H1 (cell line): Measurements from ENCODE around the gene CTU1. TPM values are rescaled to one million over a fixed set of nuclear protein-coding genes. Genes with fewer than 3 reads are reported as not detected.
A peak's percentile ranks its signal among the peaks of the same experiment; 100 is the strongest.

ENCODE experiments used
- CTCF ChIA-PET: fragments of 300-600 bp; sonication (Branson Sonifier 250); formaldehyde crosslinking; loops from one replicate; lab custom pipeline; 2021; ENCODE audit not compliant: partially characterized antibody; lab: Charles Lee
- POLR2A ChIA-PET: fragments of 300-600 bp; sonication (Branson Sonifier 250); formaldehyde crosslinking; loops from one replicate; lab custom pipeline; 2021; ENCODE audit warnings: inconsistent platforms; ENCODE audit not compliant: partially characterized antibody; lab: Charles Lee
- DNase-seq, 2 experiments: peaks; one replicate each; pipeline versions ENCODE4 v3.0.0 to v3.0.0-alpha.2; 2010 to 2022; ENCODE audit warnings: low spot score in 2 of 2, low read depth in 1 of 2, mixed read lengths in 1 of 2
- FAIRE-seq: peaks from 2 replicates; lab custom pipeline; 2011; peaks lifted over from hg19 to GRCh38; lab: Jason Lieb, UNC
- H2AFZ ChIP-seq: 2 replicates; pipeline ENCODE4 v1.8.1; 2012; ENCODE audit warnings: low read length, inconsistent platforms
- H2AK5ac ChIP-seq: 2 replicates; pipeline ENCODE4 v1.6.1; 2013; ENCODE audit warnings: low read depth, low read length
- H2BK120ac ChIP-seq: replicated peaks from 2 replicates; pipeline ENCODE3; 2013; ENCODE audit warnings: low read depth, low read length, inconsistent platforms
- H2BK12ac ChIP-seq: 2 replicates; pipeline ENCODE4 v1.6.1; 2013; ENCODE audit warnings: low read depth, low read length
- H2BK15ac ChIP-seq: 2 replicates; pipeline ENCODE4 v1.6.1; 2013; ENCODE audit warnings: low read length
- H2BK20ac ChIP-seq: 2 replicates; pipeline ENCODE4 v1.6.1; 2013; ENCODE audit warnings: low read length
- H2BK5ac ChIP-seq: 2 replicates; pipeline ENCODE4 v1.6.1; 2013; ENCODE audit warnings: low read depth, low read length
- H3K14ac ChIP-seq: 2 replicates; pipeline ENCODE4 v1.6.1; 2013; ENCODE audit warnings: inconsistent platforms; ENCODE audit not compliant: insufficient read length
- H3K18ac ChIP-seq: 2 replicates; pipeline ENCODE4 v1.6.1; 2013; ENCODE audit warnings: low read length; ENCODE audit errors: extremely low read depth
- H3K23ac ChIP-seq: 2 replicates; pipeline ENCODE4 v1.6.1; 2013; ENCODE audit warnings: inconsistent platforms; ENCODE audit not compliant: insufficient read length
- H3K23me2 ChIP-seq: 2 replicates; pipeline ENCODE4 v1.6.1; 2013; ENCODE audit warnings: low read depth, low read length
- H3K27ac ChIP-seq: 2 replicates; pipeline ENCODE4 v1.6.1; 2011; ENCODE audit warnings: low read depth, low read length, inconsistent platforms
- H3K27me3 ChIP-seq, 4 experiments: replicated peaks in 1 of 4; 1 replicate in 1 of 4; 2 replicates in 3 of 4; pipeline versions ENCODE4 v1.6.1 to v1.8.1; 2011 to 2013; ENCODE audit warnings: low read length in 3 of 4, mild to moderate bottlenecking in 3 of 4, inconsistent platforms in 2 of 4, mixed read lengths in 2 of 4, moderate library complexity in 1 of 4; ENCODE audit not compliant: control insufficient read depth in 3 of 4, insufficient read depth in 3 of 4; ENCODE audit errors: extremely low read depth in 1 of 4
- H3K36me3 ChIP-seq, 4 experiments: 2 replicates each; pipeline versions ENCODE4 v1.6.1 to v1.8.1; 2011 to 2013; ENCODE audit warnings: mild to moderate bottlenecking in 4 of 4, low read length in 3 of 4, moderate library complexity in 2 of 4, control low read depth in 1 of 4, inconsistent platforms in 1 of 4; ENCODE audit not compliant: insufficient read depth in 4 of 4, control insufficient read depth in 2 of 4
- H3K4ac ChIP-seq: replicated peaks from 2 replicates; pipeline ENCODE3; 2013; ENCODE audit warnings: low read length, low read depth, mixed read lengths, inconsistent platforms; ENCODE audit not compliant: insufficient read length
- H3K4me1 ChIP-seq, 4 experiments: replicated peaks in 1 of 4; 1 replicate in 1 of 4; 2 replicates in 3 of 4; pipeline versions ENCODE4 v1.6.1 to v1.8.1; 2011 to 2013; ENCODE audit warnings: low read length in 3 of 4, inconsistent platforms in 2 of 4, mixed read lengths in 1 of 4; ENCODE audit not compliant: insufficient read depth in 4 of 4, control insufficient read depth in 3 of 4
- H3K4me2 ChIP-seq, 2 experiments: 2 replicates each; pipeline versions ENCODE4 v1.6.1 to v1.8.1; 2011 to 2013; ENCODE audit warnings: low read depth in 2 of 2, low read length in 2 of 2, control low read depth in 1 of 2, inconsistent platforms in 1 of 2, mild to moderate bottlenecking in 1 of 2; ENCODE audit not compliant: insufficient read depth in 1 of 2
- H3K4me3 ChIP-seq, 4 experiments: fragments of 200-600, 300-600 bp in 1 of 4; sonication (generic), shearing (Covaris generic), sonication (Bioruptor Twin) in 1 of 4; 2 replicates each; pipeline versions ENCODE4 v1.5.1 to v1.8.1; 2011 to 2016; ENCODE audit warnings: low read length in 4 of 4, low read depth in 3 of 4, control low read depth in 2 of 4, inconsistent platforms in 2 of 4, mild to moderate bottlenecking in 2 of 4, mixed read lengths in 1 of 4, moderate library complexity in 1 of 4; ENCODE audit not compliant: insufficient read depth in 2 of 4; ENCODE audit errors: extremely low read depth in 1 of 4
- H3K56ac ChIP-seq: replicated peaks from 2 replicates; pipeline ENCODE3; 2013; ENCODE audit warnings: low read depth, mild to moderate bottlenecking, mixed read lengths, low read length, inconsistent platforms; ENCODE audit not compliant: insufficient read length
- H3K79me1 ChIP-seq: 2 replicates; pipeline ENCODE4 v1.6.1; 2013; ENCODE audit warnings: low read depth, low read length, control low read depth
- H3K79me2 ChIP-seq, 2 experiments: 2 replicates each; pipeline versions ENCODE4 v1.6.1 to v1.8.1; 2012 to 2013; ENCODE audit warnings: low read length in 2 of 2, mild to moderate bottlenecking in 2 of 2, inconsistent platforms in 1 of 2; ENCODE audit not compliant: insufficient read depth in 2 of 2, control insufficient read depth in 1 of 2
- H3K9ac ChIP-seq, 4 experiments: replicated peaks in 1 of 4; 1 replicate in 1 of 4; 2 replicates in 3 of 4; pipeline versions ENCODE4 v1.6.1 to v1.8.1; 2011 to 2013; ENCODE audit warnings: low read depth in 3 of 4, low read length in 3 of 4, control low read depth in 2 of 4, mild to moderate bottlenecking in 2 of 4, moderate library complexity in 2 of 4, inconsistent platforms in 1 of 4; ENCODE audit errors: extremely low read depth in 1 of 4
- H3K9me3 ChIP-seq, 2 experiments: 2 replicates each; pipeline versions ENCODE4 v1.6.1 to v1.8.1; 2012 to 2013; ENCODE audit warnings: mild to moderate bottlenecking in 2 of 2, moderate library complexity in 2 of 2, control low read depth in 1 of 2, inconsistent platforms in 1 of 2, low read depth in 1 of 2, low read length in 1 of 2, mixed read lengths in 1 of 2; ENCODE audit not compliant: insufficient read depth in 2 of 2
- H4K20me1 ChIP-seq, 2 experiments: replicated peaks in 1 of 2; 2 replicates each; pipeline versions ENCODE3 to v1.8.1; 2011 to 2013; ENCODE audit warnings: inconsistent platforms in 2 of 2, low read length in 2 of 2, mild to moderate bottlenecking in 1 of 2; ENCODE audit not compliant: insufficient read depth in 2 of 2, control insufficient read depth in 1 of 2
- H4K5ac ChIP-seq: 2 replicates; pipeline ENCODE4 v1.6.1; 2013; ENCODE audit warnings: low read length, low read depth, mixed read lengths, inconsistent platforms; ENCODE audit not compliant: insufficient read length
- H4K8ac ChIP-seq: 2 replicates; pipeline ENCODE4 v1.8.0; 2013; ENCODE audit warnings: mild to moderate bottlenecking, moderate library complexity, low read length, inconsistent platforms; ENCODE audit not compliant: insufficient read depth; ENCODE audit errors: extremely low read depth
- H4K91ac ChIP-seq: replicated peaks from 2 replicates; pipeline ENCODE3; 2013; ENCODE audit warnings: low read length, mixed read lengths, inconsistent platforms; ENCODE audit not compliant: insufficient read length
- NRF1 ChIP-seq: IDR thresholded peaks from 2 replicates; pipeline ENCODE4 v1.6.1; 2011; ENCODE audit warnings: mild to moderate bottlenecking, low read depth, low read length, improper control_type of control experiment
- WGBS, 2 experiments: shearing (Covaris generic) in 1 of 2; methylation state at CpG; one replicate each; pipeline versions ENCODE4 v1.1.6 to v1.1.7; 2013 to 2015; ENCODE audit warnings: low lambda C conversion rate in 2 of 2, mixed read lengths in 2 of 2, inconsistent platforms in 1 of 2, low coverage in 1 of 2, missing lambda C conversion rate in 1 of 2; ENCODE audit not compliant: insufficient replicate concordance in 2 of 2, insufficient coverage in 1 of 2, insufficient read length in 1 of 2; ENCODE audit errors: extremely low coverage in 1 of 2, missing lambda C conversion rate in 1 of 2; 5-methylcytosine and 5-hydroxymethylcytosine counted together
- polyA plus RNA-seq, 7 experiments: library from polyadenylated mRNA; depleted of rRNA in 3 of 7; stranded (reverse) in 5 of 7; unstranded in 2 of 7; fragments of >200 nt in 5 of 7; fragments of 200-250 nt in 2 of 7; gene quantifications; 1 replicate in 5 of 7; 2 replicates in 1 of 7; 4 replicates in 1 of 7; pipeline versions ENCODE4 v1.2.1 to v1.2.3, GENCODE V29; 2011 to 2013; ENCODE audit warnings: missing spikeins in 2 of 7, mixed read lengths in 2 of 7
- total RNA-seq: library from RNA; stranded (reverse); fragmentation: NEBNext Ultra II Directional; extraction: Animal tissue kit (Norgen Biotek cat#: 25700); gene quantifications from 2 replicates; pipeline ENCODE4 v1.2.1, GENCODE V29; 2021

Gene CTU1
- total and polyA plus RNA-seq, 2 of the 8 experiments (the other 6 are each of a cell fraction or from before 2014, with no cell fraction given): 4.6 to 7.2 TPM

DNA sequence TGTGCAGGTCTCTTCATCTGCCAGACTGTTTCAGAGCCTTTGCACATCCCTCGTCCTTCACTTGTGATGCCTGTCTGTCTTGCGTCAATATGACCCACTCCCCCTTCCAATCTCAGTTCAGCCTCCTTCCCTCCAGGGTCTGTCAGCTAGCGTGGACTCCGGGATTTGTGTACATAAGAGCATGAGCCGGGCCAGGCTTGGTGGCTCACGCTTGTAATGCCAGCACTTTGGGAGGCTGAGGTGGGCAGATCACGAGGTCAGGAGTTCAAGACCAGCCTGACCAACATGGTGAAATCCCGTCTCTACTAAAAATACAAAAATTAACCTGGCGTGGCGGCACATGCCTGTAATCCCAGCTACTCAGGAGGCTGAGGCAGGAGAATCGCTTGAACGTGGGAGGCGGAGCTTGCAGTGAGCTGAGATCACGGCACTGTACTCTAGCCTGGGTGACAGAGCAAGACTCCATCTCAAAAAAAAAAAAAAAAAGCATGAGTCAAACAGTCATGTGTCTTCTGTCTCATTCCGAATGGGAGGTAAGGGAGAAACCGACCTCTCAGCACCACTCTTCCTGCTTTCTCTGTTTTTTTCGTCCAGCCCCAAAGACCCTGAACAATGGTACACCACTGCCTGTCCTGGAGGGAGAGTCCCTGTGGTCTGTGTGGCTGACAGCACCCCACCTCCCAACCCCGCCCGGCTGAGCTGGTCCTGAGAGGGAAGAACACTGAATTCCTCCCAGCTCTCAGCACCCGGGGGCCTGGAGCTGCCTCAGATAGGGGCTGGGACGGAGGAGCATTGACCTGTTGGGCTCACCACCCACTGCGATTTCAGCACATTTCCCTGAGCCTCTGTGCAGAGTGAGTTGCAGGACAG, 14.1 kb upstream of the CTU1 start:
- Histone ChIP-seq H4K20me1 (no peaks in the 10 kb centered on the region), H3K18ac (no peak overlapping the region), H2BK12ac (0 out of 2 replicates have a peak overlapping the region, but pooled peaks have one; percentile 9), H3K36me3 (no peaks in the 10 kb centered on the region), H2AFZ (no peak overlapping the region), H2AK5ac (no peak overlapping the region), H2BK5ac (no peak overlapping the region), H3K23me2 (no peaks in the 10 kb centered on the region; the same call in 1 of the 2 replicates), H3K9me3 (no peaks in the 10 kb centered on the region), H3K79me2 (no peaks in the 10 kb centered on the region), H3K56ac (no peak overlapping the region), H3K23ac (no peak overlapping the region), H3K79me1 (no peaks in the 10 kb centered on the region), H3K4me1 (peaks cover 0 to 2% (median 0%) of the 10 kb centered on the region in 4 experiments; a peak in 1 of 7 replicates), H3K4ac (no peak overlapping the region), H3K27ac (no peak overlapping the region), H3K27me3 (no peaks in the 10 kb centered on the region; a peak in 1 of 7 replicates), H3K14ac (no peak overlapping the region), H4K5ac (no peak overlapping the region), H2BK120ac (no peak overlapping the region), H2BK20ac (no peak overlapping the region), H3K4me2 (no peak overlapping the region), H3K9ac (no peak overlapping the region), H4K8ac (peak overlapping the region; percentile 57; the same call in 1 of the 2 replicates), H3K4me3 (no peak overlapping the region), H4K91ac (peak overlapping the region; percentile 66), H2BK15ac (no peak overlapping the region)
- POLR2A ChIA-PET: no interaction called here
- FAIRE-seq (no peak), DNase-seq (no peak)
- CTCF ChIA-PET: interaction anchor here (1.0 to 1.2 kb wide), 2 partner anchors 12 to 36 kb away, joined by 3 read pairs; no protein-coding TSS in a partner anchor
- 85% methylated on average over 22 of the region's 22 CpGs; no CpG with 5 or more reads in 1 of the 2 experiments for WGBS, 2 experiments
- no peak for TF ChIP-seq NRF1
